Activated naive CD8-positive, alpha-beta T cell treated with anti-CD3 and anti-CD28 coated beads, Interleukin-2, amount 50 U/mL, for 24 hours (primary cell): Measurements from ENCODE around the gene MGAT5B.

Experiments used
- ATAC-seq: fragments of 150-1000 bp; cut with Tn5 transposase; one replicate; pipeline ENCODE4 v1.10.0; 2021
- DNase-seq: peaks from one replicate; pipeline ENCODE4 v3.0.0; 2021
- H3K27ac Mint-ChIP-seq: one replicate; pipeline ENCODE4 v1.8.0; 2021; ENCODE audit warnings: mild to moderate bottlenecking, mixed read lengths
- H3K27me3 Mint-ChIP-seq: one replicate; pipeline ENCODE4 v1.8.0; 2021; ENCODE audit warnings: mixed read lengths
- H3K36me3 Mint-ChIP-seq: one replicate; pipeline ENCODE4 v1.8.0; 2021; ENCODE audit warnings: low read depth, mixed read lengths
- H3K4me1 Mint-ChIP-seq: one replicate; pipeline ENCODE4 v1.8.0; 2021; ENCODE audit warnings: mixed read lengths
- H3K4me3 Mint-ChIP-seq: one replicate; pipeline ENCODE4 v1.8.0; 2021; ENCODE audit warnings: mild to moderate bottlenecking, moderate library complexity, mixed read lengths
- H3K9me3 Mint-ChIP-seq: one replicate; pipeline ENCODE4 v1.8.0; 2021; ENCODE audit warnings: mixed read lengths

The MGAT5B gene

DNA sequence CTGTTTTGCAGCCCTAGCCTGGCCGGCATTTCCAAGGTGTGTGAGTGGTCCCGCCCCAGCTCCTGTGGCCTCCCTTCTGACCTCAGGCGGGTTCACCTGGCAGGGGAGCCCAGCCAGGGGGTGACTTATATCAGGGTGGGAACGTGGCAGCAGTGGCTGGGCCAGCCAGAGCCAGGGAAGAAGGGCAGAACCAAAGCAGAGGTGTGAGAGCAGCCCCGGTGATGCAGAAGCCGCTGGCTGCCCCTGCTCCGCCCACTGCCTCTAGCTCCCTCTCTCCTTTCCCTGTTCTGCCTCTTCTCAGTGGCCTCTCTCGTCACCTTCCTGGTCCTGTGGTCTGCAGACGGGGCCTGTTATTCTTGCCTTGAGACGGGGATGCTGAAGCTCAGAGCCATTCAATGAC is 12.1 kb downstream of the MGAT5B start:
- Mint-ChIP-seq H3K27me3 (no peaks in the 10 kb centered on the region), H3K36me3 (peaks cover 1% of the 10 kb centered on the region), H3K9me3 (peaks cover 6% of the 10 kb centered on the region), H3K27ac (no peak overlapping the region), H3K4me3 (no peak overlapping the region), H3K4me1 (no peaks in the 10 kb centered on the region)
- ATAC-seq: no peak
- DNase-seq: no peak

DNA sequence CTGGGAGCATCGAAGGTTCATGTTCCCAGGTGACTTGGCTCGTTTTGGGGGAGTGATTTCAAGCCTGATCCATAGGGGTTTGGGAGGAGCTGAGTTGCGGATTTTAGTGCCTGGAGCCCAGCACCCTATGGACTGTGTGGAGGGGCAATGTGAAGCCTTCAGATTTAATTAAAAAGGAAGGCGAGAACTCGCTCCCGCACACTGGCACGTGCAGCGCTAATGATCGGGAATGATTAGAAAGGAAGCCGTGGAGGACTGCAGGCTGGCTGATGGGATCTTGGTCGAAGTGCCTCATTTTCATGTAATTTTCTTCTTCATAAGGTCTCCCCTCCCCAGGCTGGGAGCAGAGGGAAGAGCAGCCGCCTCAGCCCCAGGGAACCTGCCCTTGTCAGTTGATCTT is 12.8 kb downstream of the MGAT5B start:
- Mint-ChIP-seq H3K27me3 (no peaks in the 10 kb centered on the region), H3K4me1 (no peaks in the 10 kb centered on the region), H3K9me3 (no peaks in the 10 kb centered on the region), H3K4me3 (no peak overlapping the region), H3K36me3 (no peaks in the 10 kb centered on the region), H3K27ac (no peak overlapping the region)
- no peak for DNase-seq
- no peak for ATAC-seq

DNA sequence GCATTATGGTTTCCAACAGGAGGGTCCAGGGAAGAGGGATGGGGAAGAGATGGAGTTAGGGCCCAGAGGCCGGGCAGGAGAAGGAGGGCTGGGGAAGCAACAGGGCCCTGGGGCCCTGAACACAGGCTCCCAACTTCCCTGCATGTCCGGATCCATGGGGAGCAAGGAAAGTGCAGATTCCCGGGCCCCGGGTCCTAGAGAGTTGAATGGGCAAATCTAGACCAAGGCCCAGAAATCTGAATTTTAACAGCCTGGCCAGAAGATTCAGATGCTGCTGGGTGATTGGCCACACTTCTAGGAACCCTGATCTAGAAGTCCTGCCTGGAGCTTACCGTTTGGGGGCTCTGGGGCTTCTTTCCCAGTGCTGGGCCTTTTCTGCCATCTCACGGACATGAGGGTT is 13.2 kb downstream of the MGAT5B start:
- no peaks in the 10 kb centered on the region for H3K9me3 Mint-ChIP-seq
- no peaks in the 10 kb centered on the region for H3K36me3 Mint-ChIP-seq
- H3K4me1 Mint-ChIP-seq: no peaks in the 10 kb centered on the region
- H3K4me3 Mint-ChIP-seq: no peak overlapping the region
- H3K27me3 Mint-ChIP-seq: no peaks in the 10 kb centered on the region
- H3K27ac Mint-ChIP-seq: no peak overlapping the region
- no peak for ATAC-seq
- no peak for DNase-seq

DNA sequence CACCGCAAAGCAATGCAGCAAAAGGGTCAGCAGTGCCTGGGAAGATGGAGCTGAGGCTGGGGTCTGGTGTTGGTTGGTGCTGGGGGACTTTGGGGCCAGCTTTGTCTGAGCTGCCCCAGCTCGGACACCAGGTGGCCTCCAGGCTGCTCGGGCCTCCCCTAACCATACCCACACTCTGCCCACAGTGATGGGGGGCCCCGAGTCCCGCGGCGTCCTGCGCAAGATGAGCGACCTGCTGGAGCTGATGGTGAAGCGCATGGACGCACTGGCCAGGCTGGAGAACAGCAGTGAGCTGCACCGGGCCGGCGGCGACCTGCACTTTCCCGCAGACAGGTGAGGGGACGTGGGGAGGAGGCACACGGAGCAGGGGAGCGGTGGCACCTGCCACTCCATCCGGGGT is 13.8 kb downstream of the MGAT5B start:
- H3K4me1 Mint-ChIP-seq: no peaks in the 10 kb centered on the region
- no peak for ATAC-seq
- no peak for DNase-seq
- no peaks in the 10 kb centered on the region for H3K9me3 Mint-ChIP-seq
- no peaks in the 10 kb centered on the region for H3K27me3 Mint-ChIP-seq
- H3K27ac Mint-ChIP-seq: no peak overlapping the region
- H3K4me3 Mint-ChIP-seq: no peak overlapping the region
- no peaks in the 10 kb centered on the region for H3K36me3 Mint-ChIP-seq

DNA sequence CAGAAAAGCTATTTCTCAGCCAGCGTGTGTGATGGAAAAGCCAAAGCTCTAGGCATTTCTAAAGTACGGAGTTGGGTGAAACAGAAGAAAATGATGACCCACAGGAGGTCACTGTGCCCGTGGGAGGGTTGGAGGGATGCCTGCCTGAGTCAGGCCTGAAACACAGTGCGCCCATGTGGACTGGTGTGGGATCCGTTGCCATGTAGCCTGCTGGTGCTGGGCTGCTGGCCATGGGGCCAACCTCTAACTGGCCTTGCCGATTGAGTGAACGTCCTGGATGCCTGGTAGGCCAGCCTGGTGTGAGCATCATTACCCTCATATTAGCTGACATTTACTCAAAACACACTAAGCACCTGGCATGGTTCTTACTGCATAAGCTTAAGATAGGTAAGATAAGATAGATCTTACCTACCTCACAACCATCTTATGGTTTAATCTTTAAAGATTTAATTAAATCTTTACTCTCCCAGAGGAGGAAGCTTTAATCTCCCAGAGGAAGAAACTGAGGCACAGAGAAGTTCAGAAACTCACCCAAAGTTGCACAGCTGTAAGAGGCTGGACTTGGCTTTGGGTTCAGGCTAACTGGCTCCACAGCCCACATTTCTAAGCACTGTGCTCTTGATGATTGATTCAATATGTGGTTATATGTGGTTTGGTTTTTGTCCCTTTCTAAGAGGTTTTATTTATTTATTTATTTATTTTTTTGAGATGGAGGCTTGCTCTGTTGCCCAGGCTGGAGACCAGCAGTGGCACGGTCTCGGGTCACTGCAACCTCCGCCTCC is 15.7 kb downstream of the MGAT5B start:
- no peaks in the 10 kb centered on the region for H3K9me3 Mint-ChIP-seq
- H3K27me3 Mint-ChIP-seq: no peaks in the 10 kb centered on the region
- no peaks in the 10 kb centered on the region for H3K4me1 Mint-ChIP-seq
- no peak for ATAC-seq
- H3K4me3 Mint-ChIP-seq: no peak overlapping the region
- H3K36me3 Mint-ChIP-seq: no peaks in the 10 kb centered on the region
- DNase-seq: no peak
- H3K27ac Mint-ChIP-seq: no peak overlapping the region

DNA sequence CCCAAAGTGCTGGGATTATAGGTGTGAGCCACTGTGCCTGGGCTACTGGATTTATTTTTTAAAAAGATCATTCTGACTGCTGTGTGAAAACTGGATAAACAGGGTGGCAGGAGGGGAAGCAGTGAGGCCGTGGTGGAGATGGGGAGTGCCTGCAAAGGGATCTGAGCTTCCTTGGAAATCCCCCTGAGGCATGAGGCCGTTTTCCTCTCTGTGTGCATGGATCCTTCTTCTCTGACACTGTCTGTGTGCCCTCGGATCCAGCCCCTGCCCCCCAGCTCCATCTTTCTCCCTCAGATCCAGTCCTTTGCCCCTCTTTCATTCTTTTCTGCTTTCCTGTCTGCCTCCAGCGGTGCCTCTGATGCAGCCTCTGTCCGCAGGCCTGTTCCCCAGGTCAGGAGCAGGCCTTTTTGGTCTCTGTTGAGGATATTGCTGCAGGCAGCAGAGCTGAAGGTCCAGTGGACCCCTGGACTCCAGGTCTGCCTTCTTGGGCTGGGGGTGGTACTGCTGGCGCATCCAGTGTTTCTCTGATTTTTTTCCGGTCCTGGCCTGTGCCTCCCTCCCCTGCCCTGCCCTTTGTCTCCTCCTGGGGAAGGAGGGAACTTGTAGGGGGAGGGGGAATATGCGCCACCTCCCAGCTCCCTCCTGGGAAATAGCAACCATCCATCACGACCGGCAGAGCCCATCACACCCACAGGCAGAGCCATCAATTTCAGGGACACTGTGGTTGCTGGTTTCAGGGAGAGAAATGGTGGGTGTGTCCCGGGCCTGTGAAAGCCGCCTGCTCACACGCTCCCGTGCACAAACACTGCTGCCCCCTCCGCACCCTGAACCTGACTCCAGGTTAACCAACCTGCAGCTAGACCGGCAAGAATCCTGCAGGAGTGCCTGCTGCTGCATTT is 17.0 kb downstream of the MGAT5B start:
- Mint-ChIP-seq H3K27ac (no peak overlapping the region), H3K36me3 (no peaks in the 10 kb centered on the region), H3K27me3 (no peaks in the 10 kb centered on the region), H3K9me3 (no peaks in the 10 kb centered on the region), H3K4me3 (no peak overlapping the region), H3K4me1 (no peaks in the 10 kb centered on the region)
- ATAC-seq (no peak), DNase-seq (no peak)

DNA sequence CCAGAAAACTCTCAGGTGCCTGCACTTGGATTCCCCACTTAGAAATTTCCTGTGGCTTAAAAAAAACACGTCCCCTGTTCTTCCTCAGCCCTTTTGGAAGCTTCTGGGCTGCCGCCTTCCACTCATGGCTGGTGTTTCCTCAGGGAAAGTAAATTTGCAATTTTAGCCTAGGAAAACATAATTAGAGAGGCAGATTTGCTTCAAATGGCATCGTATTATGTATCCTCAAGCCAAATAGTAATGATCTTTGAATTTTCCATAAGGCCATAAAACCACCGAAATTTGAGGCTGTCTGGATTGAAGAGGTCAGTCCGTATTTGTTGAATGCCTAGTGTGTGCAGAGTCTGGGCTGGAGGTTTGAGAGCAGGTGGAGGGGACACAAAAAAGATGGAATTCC is 17.7 kb downstream of the MGAT5B start:
- DNase-seq: no peak
- no peaks in the 10 kb centered on the region for H3K9me3 Mint-ChIP-seq
- H3K36me3 Mint-ChIP-seq: no peaks in the 10 kb centered on the region
- H3K4me1 Mint-ChIP-seq: no peaks in the 10 kb centered on the region
- H3K4me3 Mint-ChIP-seq: no peak overlapping the region
- no peaks in the 10 kb centered on the region for H3K27me3 Mint-ChIP-seq
- no peak overlapping the region for H3K27ac Mint-ChIP-seq
- ATAC-seq: no peak

DNA sequence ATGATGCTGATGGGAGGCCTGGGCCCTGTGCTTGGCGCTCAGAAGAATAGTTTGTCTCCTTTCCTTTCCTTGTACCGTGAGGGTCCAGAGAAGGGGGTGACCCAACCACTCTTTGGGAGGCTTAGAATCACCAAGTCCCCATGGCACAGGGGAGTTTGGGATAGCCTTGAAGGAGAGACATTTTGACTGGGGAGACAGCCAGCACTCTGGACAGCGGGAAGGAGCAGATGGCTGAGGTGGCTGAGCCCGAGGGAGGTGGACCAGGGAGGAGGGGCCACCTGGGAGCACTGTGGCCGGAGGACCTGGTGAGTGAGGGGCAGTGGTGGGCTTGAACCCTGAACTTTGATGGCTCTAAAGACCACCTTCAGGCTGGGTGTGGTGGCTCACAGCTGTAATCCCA is 18.2 kb downstream of the MGAT5B start:
- no peak overlapping the region for H3K4me3 Mint-ChIP-seq
- H3K27ac Mint-ChIP-seq: no peak overlapping the region
- DNase-seq (no peak), ATAC-seq (no peak)
- H3K9me3 Mint-ChIP-seq: no peaks in the 10 kb centered on the region
- H3K4me1 Mint-ChIP-seq: no peaks in the 10 kb centered on the region
- no peaks in the 10 kb centered on the region for H3K36me3 Mint-ChIP-seq
- H3K27me3 Mint-ChIP-seq: no peaks in the 10 kb centered on the region

DNA sequence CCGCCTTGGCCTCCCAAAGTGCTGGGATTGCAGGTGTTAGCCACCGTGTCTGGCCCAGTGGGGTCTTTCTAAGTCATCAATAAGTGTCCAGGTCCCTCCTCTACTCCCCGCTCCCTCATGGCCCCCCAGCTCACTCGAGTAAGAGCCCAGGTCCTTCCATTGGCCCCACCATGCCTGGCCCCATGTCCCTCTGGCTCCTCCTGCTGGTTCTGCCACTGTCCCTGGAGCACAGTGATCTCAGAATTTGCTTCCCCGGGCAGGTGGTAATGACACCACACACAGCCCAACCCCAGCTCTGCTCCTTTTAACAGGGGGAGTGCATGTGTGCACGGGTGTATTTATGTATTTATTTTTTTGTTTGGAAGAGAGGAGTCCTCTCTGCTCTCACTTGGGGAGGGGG is 19.6 kb downstream of the MGAT5B start:
- no peaks in the 10 kb centered on the region for H3K4me1 Mint-ChIP-seq
- DNase-seq: no peak
- H3K4me3 Mint-ChIP-seq: no peak overlapping the region
- no peaks in the 10 kb centered on the region for H3K9me3 Mint-ChIP-seq
- H3K36me3 Mint-ChIP-seq: no peaks in the 10 kb centered on the region
- no peaks in the 10 kb centered on the region for H3K27me3 Mint-ChIP-seq
- no peak for ATAC-seq
- H3K27ac Mint-ChIP-seq: no peak overlapping the region

DNA sequence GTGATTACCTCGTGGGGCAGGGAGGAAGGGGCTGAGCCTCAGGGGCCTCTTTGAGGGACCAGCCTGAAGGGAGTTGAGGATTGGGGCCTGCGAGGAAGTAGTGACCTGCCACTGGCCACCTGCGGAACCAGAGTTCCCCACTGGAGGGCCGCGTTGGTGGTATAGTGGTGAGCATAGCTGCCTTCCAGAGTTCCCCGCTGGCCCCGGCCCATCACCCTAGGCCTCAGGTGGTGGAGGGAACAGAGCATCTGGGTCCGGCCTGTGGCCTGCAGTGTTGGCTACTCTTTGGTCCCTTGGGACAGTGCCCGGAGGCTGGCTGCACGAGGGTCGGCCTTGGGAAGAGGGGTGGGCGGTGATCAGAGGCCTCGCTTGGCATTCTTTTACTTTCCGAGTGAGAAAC is 20.5 kb downstream of the MGAT5B start:
- no peak overlapping the region for H3K4me3 Mint-ChIP-seq
- H3K27me3 Mint-ChIP-seq: no peaks in the 10 kb centered on the region
- no peaks in the 10 kb centered on the region for H3K9me3 Mint-ChIP-seq
- no peak for ATAC-seq
- H3K4me1 Mint-ChIP-seq: no peaks in the 10 kb centered on the region
- DNase-seq: no peak
- H3K36me3 Mint-ChIP-seq: no peaks in the 10 kb centered on the region
- H3K27ac Mint-ChIP-seq: no peak overlapping the region

DNA sequence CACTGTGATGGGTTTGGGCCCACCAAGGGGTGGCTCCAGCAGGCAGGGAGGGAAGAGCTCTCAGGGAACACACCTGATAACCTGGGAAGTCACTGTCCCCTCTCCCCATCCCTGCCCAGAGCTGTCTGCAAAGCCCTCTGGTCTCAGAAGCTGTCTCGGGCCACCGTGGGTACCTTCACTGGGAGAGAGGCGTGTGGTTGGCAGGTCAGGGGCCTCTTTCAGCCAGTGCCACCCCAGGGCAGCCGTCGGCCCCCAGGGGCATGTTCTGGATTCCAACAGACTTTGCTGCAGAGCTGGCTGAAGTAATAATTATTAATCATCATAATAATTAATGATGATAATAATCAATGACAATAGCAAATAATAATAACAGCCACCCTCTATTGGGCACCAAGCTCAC is 21.1 kb downstream of the MGAT5B start:
- no peaks in the 10 kb centered on the region for H3K36me3 Mint-ChIP-seq
- DNase-seq (no peak), ATAC-seq (no peak)
- no peak overlapping the region for H3K27ac Mint-ChIP-seq
- no peaks in the 10 kb centered on the region for H3K4me1 Mint-ChIP-seq
- H3K4me3 Mint-ChIP-seq: no peak overlapping the region
- no peaks in the 10 kb centered on the region for H3K9me3 Mint-ChIP-seq
- no peaks in the 10 kb centered on the region for H3K27me3 Mint-ChIP-seq

DNA sequence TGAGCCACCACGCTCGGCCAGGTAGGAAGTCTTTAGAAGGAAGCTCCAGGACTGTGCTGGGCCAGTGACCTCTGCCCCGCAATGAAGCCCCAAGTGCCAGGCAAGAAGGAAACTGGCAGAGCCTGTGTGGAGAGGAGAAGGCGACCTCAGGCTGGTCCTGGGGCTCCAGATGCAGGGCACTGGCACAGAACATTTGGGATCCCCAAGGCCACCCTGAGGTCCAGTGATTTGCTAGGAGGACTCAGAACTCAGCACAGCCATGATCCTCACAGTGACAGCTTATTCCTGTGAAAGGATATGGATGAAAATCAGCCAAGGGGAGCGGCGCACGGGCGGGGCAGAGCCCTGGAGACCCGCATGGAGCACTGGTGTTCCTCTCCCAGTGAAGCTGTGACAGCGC is 24.1 kb downstream of the MGAT5B start:
- H3K27me3 Mint-ChIP-seq: no peaks in the 10 kb centered on the region
- ATAC-seq (no peak), DNase-seq (no peak)
- no peaks in the 10 kb centered on the region for H3K4me1 Mint-ChIP-seq
- no peak overlapping the region for H3K27ac Mint-ChIP-seq
- no peaks in the 10 kb centered on the region for H3K36me3 Mint-ChIP-seq
- H3K4me3 Mint-ChIP-seq: no peak overlapping the region
- no peaks in the 10 kb centered on the region for H3K9me3 Mint-ChIP-seq

DNA sequence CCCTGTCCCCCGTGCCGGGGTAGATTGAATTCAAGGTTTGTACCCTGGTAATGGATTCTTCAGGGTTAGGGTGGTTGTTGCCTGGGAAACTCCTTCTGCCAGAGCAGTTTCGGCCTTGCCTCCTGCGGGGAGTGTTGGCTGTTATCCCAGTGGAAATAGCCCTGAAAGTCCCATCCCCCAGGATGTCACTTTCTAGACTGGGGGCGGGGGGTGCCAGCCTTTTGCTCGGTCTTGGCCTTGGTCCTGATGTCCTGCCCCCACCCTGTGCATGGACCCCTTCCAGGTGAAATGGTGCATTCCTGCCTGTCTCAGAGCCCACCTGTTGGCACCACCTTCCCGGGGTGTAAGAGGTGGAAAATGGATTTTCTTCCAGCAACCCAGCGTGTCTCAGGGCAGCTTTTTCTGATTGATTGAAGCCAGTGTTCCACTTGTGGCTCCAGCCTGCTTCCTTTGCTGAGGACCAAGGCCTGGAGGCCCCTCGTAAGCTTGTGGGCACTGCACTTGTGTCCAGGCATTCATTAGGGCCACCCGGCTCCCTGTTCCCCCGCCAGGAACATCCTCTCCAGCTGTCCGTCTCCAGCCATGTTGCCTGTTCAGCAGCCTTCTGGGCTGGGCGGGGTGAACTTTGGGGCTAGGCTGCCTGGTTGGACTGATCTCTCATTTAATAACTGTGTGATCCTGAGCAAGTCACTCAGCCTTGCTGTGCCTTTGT is 25.6 kb downstream of the MGAT5B start:
- ATAC-seq: no peak
- Mint-ChIP-seq H3K36me3 (no peaks in the 10 kb centered on the region), H3K27ac (no peak overlapping the region), H3K4me3 (no peak overlapping the region), H3K27me3 (no peaks in the 10 kb centered on the region), H3K4me1 (no peaks in the 10 kb centered on the region), H3K9me3 (no peaks in the 10 kb centered on the region)
- DNase-seq: no peak

DNA sequence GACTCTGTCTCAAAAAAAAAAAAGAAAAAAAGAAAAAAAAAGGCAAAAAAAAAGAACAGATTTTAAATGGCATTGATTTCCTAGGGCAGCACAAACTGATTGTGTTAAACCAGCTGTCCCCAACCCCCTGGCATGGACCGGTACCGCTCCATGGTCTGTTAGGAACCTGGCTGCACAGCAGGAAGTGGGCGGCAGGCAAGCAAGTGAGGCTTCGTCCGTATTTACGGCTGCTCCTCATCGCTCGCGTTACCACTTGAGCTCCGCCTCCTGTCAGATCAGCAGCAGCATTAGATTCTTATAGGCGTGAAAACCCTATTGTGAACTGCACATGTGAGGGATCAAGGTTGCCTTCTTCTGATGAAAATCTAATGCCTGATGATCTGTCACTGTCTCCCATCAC is 26.6 kb downstream of the MGAT5B start:
- Mint-ChIP-seq H3K27ac (no peak overlapping the region), H3K9me3 (no peaks in the 10 kb centered on the region), H3K27me3 (no peaks in the 10 kb centered on the region), H3K4me3 (no peak overlapping the region), H3K4me1 (no peaks in the 10 kb centered on the region), H3K36me3 (no peaks in the 10 kb centered on the region)
- ATAC-seq (no peak), DNase-seq (no peak)

DNA sequence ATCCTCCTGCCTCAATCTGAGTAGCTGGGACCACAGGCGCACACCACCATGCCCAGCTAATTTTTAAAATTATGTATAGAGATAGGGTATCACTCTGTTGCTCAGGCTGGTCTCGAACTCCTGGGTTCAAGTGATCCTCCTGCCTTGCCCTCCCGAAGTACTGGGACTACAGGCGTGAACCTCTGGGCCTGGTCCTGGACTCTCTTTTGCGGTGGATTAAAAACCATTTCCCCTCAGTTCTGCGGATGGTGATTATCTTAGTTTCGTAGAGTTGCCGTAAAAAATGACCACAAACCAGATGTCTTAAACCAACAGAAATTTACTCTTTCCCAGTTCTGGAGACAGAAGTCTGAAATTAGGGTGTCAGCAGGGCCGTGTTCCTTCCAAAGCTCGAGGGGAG is 28.8 kb downstream of the MGAT5B start:
- Mint-ChIP-seq H3K9me3 (no peaks in the 10 kb centered on the region), H3K4me3 (no peak overlapping the region), H3K27ac (no peak overlapping the region), H3K27me3 (no peaks in the 10 kb centered on the region), H3K4me1 (no peaks in the 10 kb centered on the region), H3K36me3 (no peaks in the 10 kb centered on the region)
- DNase-seq (no peak), ATAC-seq (no peak)
